Liver (tissue), 3 donors: ENCODE results near the gene FARSB.

Source experiments
- FOXA1 ChIP-seq: IDR thresholded peaks from 2 replicates; pipeline ENCODE4 v1.6.1; 2016; ENCODE audit warnings: antibody characterized with exemption
- GABPA ChIP-seq, 2 donors: IDR thresholded peaks in 1 of 2; conservative IDR thresholded peaks in 1 of 2; 2 replicates each; pipeline ENCODE4 v1.6.1; 2016; ENCODE audit warnings: antibody characterized with exemption in 2 of 2, mild to moderate bottlenecking in 1 of 2, moderate library complexity in 1 of 2
- HNF4A ChIP-seq, 2 donors: conservative IDR thresholded peaks; 2 replicates each; pipeline ENCODE4 v1.6.1; 2016; ENCODE audit warnings: antibody characterized with exemption in 2 of 2, mild to moderate bottlenecking in 2 of 2
- HNF4G ChIP-seq: IDR thresholded peaks from 2 replicates; pipeline ENCODE4 v1.6.1; 2016; ENCODE audit warnings: antibody characterized with exemption
- JUND ChIP-seq, 2 donors: IDR thresholded peaks; 2 replicates each; pipeline ENCODE4 v1.6.1; 2016; ENCODE audit warnings: antibody characterized with exemption in 2 of 2
- RAD21 ChIP-seq, 2 donors: IDR thresholded peaks; 2 replicates each; pipeline ENCODE4 v1.6.1; 2016; ENCODE audit warnings: antibody characterized with exemption in 2 of 2, mild to moderate bottlenecking in 2 of 2
- RXRA ChIP-seq, 2 donors: IDR thresholded peaks; 2 replicates each; pipeline ENCODE4 v1.6.1; 2017 to 2018; ENCODE audit warnings: antibody characterized with exemption in 2 of 2, mild to moderate bottlenecking in 1 of 2
- SP1 ChIP-seq: IDR thresholded peaks from 2 replicates; pipeline ENCODE4 v1.6.1; 2018; ENCODE audit warnings: antibody characterized with exemption, mild to moderate bottlenecking
- TAF1 ChIP-seq: conservative IDR thresholded peaks from 2 replicates; pipeline ENCODE4 v1.6.1; 2016; ENCODE audit warnings: antibody characterized with exemption, mild to moderate bottlenecking
- YY1 ChIP-seq: IDR thresholded peaks from 2 replicates; pipeline ENCODE4 v1.6.1; 2016; ENCODE audit warnings: antibody characterized with exemption, mild to moderate bottlenecking
- TF ChIP-seq, protein P1 (sequence below): IDR thresholded peaks from 2 replicates; pipeline ENCODE4 v1.6.1; 2016; ENCODE audit warnings: antibody characterized with exemption, mild to moderate bottlenecking
- TF ChIP-seq, protein P2 (sequence below): fragments of 150-350 bp; IDR thresholded peaks from 2 replicates; pipeline ENCODE4 v1.5.1; 2017; ENCODE audit warnings: improper control_type of control experiment, low read depth, low read length; ENCODE audit not compliant: missing input control
- TF ChIP-seq, protein P3 (sequence below): IDR thresholded peaks from 2 replicates; pipeline ENCODE4 v1.6.1; 2016; ENCODE audit warnings: antibody characterized with exemption
- TF ChIP-seq, protein P4 (sequence below): IDR thresholded peaks from 2 replicates; pipeline ENCODE4 v1.6.1; 2016; ENCODE audit warnings: antibody characterized with exemption
- donor health status: healthy.
- donor health status: healthy.

DNA sequence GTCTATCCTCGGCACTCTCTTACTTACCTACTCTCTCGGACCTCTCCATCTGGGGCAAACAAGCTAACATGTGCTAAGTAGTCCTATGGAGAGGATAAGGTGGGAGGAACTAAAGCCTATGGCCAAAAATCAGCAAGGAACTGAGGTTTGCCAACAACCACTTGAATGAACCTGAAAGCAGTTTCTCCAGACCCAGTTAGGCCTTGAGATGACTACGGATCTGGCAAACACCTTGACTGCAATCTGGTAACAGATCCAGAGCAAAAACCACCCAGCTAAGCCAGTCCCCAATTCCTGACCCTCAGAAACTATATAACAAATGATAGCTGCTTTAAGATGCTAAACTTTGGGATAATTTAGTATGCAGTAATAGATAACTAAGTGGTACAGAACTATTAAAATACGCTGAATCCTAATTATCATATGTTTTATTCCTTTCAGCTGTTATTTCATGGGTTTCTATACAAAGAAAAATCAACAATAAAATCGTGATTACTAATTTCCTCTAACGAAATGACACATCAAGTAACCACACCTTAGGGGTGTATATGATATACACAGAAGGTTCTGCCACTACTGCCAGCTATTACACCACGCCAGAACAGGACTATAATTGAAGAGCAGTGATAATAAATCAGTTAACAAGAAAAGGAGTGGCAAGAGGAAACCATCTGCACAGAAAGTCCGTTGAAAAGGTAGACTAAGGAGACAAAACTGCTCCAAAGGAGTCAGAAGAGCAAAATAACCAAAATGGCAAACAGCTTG, 3.2 kb downstream of the FARSB start:
- TF ChIP-seq, protein P1, sequence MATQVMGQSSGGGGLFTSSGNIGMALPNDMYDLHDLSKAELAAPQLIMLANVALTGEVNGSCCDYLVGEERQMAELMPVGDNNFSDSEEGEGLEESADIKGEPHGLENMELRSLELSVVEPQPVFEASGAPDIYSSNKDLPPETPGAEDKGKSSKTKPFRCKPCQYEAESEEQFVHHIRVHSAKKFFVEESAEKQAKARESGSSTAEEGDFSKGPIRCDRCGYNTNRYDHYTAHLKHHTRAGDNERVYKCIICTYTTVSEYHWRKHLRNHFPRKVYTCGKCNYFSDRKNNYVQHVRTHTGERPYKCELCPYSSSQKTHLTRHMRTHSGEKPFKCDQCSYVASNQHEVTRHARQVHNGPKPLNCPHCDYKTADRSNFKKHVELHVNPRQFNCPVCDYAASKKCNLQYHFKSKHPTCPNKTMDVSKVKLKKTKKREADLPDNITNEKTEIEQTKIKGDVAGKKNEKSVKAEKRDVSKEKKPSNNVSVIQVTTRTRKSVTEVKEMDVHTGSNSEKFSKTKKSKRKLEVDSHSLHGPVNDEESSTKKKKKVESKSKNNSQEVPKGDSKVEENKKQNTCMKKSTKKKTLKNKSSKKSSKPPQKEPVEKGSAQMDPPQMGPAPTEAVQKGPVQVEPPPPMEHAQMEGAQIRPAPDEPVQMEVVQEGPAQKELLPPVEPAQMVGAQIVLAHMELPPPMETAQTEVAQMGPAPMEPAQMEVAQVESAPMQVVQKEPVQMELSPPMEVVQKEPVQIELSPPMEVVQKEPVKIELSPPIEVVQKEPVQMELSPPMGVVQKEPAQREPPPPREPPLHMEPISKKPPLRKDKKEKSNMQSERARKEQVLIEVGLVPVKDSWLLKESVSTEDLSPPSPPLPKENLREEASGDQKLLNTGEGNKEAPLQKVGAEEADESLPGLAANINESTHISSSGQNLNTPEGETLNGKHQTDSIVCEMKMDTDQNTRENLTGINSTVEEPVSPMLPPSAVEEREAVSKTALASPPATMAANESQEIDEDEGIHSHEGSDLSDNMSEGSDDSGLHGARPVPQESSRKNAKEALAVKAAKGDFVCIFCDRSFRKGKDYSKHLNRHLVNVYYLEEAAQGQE = no peak
- TF ChIP-seq, protein P2, sequence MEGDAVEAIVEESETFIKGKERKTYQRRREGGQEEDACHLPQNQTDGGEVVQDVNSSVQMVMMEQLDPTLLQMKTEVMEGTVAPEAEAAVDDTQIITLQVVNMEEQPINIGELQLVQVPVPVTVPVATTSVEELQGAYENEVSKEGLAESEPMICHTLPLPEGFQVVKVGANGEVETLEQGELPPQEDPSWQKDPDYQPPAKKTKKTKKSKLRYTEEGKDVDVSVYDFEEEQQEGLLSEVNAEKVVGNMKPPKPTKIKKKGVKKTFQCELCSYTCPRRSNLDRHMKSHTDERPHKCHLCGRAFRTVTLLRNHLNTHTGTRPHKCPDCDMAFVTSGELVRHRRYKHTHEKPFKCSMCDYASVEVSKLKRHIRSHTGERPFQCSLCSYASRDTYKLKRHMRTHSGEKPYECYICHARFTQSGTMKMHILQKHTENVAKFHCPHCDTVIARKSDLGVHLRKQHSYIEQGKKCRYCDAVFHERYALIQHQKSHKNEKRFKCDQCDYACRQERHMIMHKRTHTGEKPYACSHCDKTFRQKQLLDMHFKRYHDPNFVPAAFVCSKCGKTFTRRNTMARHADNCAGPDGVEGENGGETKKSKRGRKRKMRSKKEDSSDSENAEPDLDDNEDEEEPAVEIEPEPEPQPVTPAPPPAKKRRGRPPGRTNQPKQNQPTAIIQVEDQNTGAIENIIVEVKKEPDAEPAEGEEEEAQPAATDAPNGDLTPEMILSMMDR = no peak
- TF ChIP-seq, protein P3, sequence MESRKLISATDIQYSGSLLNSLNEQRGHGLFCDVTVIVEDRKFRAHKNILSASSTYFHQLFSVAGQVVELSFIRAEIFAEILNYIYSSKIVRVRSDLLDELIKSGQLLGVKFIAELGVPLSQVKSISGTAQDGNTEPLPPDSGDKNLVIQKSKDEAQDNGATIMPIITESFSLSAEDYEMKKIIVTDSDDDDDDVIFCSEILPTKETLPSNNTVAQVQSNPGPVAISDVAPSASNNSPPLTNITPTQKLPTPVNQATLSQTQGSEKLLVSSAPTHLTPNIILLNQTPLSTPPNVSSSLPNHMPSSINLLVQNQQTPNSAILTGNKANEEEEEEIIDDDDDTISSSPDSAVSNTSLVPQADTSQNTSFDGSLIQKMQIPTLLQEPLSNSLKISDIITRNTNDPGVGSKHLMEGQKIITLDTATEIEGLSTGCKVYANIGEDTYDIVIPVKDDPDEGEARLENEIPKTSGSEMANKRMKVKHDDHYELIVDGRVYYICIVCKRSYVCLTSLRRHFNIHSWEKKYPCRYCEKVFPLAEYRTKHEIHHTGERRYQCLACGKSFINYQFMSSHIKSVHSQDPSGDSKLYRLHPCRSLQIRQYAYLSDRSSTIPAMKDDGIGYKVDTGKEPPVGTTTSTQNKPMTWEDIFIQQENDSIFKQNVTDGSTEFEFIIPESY = no peak
- TF ChIP-seq JUND (IDR thresholded peaks at IDR 0.05) (no peak), HNF4G (no peak), YY1 (no peak), SP1 (no peak), HNF4A (conservative IDR thresholded peaks at IDR 0.05) (no peak), TAF1 (no peak), RAD21 (IDR thresholded peaks at IDR 0.05) (no peak), FOXA1 (no peak), RXRA (IDR thresholded peaks at IDR 0.05) (no peak), GABPA (IDR thresholded peaks at IDR 0.05 in 1 of 2, conservative IDR thresholded peaks at IDR 0.05 in 1 of 2) (no peak)
- TF ChIP-seq, protein P4, sequence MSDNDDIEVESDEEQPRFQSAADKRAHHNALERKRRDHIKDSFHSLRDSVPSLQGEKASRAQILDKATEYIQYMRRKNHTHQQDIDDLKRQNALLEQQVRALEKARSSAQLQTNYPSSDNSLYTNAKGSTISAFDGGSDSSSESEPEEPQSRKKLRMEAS = no peak
